K562 (cell line): ENCODE measurements around the gene RBKS. TPM values are rescaled to one million over a fixed set of nuclear protein-coding genes. Genes with fewer than 3 reads are reported as not detected.

Source experiments
- BRD9 ChIP-seq: fragments of 450-650 bp; IDR thresholded peaks from 2 replicates; pipeline ENCODE4 v1.6.1; 2018; ENCODE audit warnings: low read depth; ENCODE audit not compliant: partially characterized antibody
- CBFA2T3 ChIP-seq: fragments of 450-650 bp; IDR thresholded peaks from 2 replicates; pipeline ENCODE4 v1.6.1; 2017
- CREB3 ChIP-seq: fragments of 450-650 bp; conservative IDR thresholded peaks from 2 replicates; pipeline ENCODE4 v1.6.1; 2016; ENCODE audit warnings: missing genetic modification characterization, low read depth, mild to moderate bottlenecking, missing compliant biosample characterization, moderate library complexity
- DLX4 ChIP-seq: fragments of 250-450 bp; sonication (Bioruptor Pico); IDR thresholded peaks from 2 replicates; pipeline ENCODE4 v1.6.1; 2021; ENCODE audit warnings: mild to moderate bottlenecking
- EGR1 ChIP-seq: fragments of 450-650 bp; conservative IDR thresholded peaks from 2 replicates; pipeline ENCODE4 v1.6.1; 2017; ENCODE audit warnings: mild to moderate bottlenecking
- GTF2F1 ChIP-seq: IDR thresholded peaks from 2 replicates; pipeline ENCODE4 v1.6.1; 2011; ENCODE audit warnings: low read depth, low read length, improper control_type of control experiment
- HDAC2 ChIP-seq: fragments of 450-650 bp; IDR thresholded peaks from 2 replicates; pipeline ENCODE4 v1.6.1; 2016; ENCODE audit warnings: mild to moderate bottlenecking
- KDM2B ChIP-seq: fragments of 250-450 bp; sonication (Bioruptor Pico); IDR thresholded peaks from 2 replicates; pipeline ENCODE4 v1.8.0; 2021; ENCODE audit warnings: mild to moderate bottlenecking, moderate library complexity
- KLF16 ChIP-seq: IDR thresholded peaks from 2 replicates; pipeline ENCODE4 v1.6.1; 2016; ENCODE audit warnings: antibody characterized with exemption
- LARP7 ChIP-seq: fragments of 450-650 bp; IDR thresholded peaks from 2 replicates; pipeline ENCODE4 v1.6.1; 2016
- MBD1 ChIP-seq: fragments of 250-450 bp; sonication (Bioruptor Pico); IDR thresholded peaks from 2 replicates; pipeline ENCODE4 v1.8.0; 2022; ENCODE audit warnings: inconsistent platforms
- MCM5 ChIP-seq: fragments of 450-650 bp; IDR thresholded peaks from 2 replicates; pipeline ENCODE4 v1.6.1; 2016; ENCODE audit warnings: low read depth
- MYC ChIP-seq, 2 experiments: fragments of 250-450 bp in 1 of 2; sonication (Bioruptor Pico) in 1 of 2; IDR thresholded peaks; 2 replicates each; pipeline versions ENCODE4 v1.5.1 to v1.6.1; 2012 to 2021; ENCODE audit warnings: low read depth in 2 of 2, borderline replicate concordance in 1 of 2, improper control_type of control experiment in 1 of 2, low read length in 1 of 2, mild to moderate bottlenecking in 1 of 2, moderate library complexity in 1 of 2
- NR1H2 ChIP-seq: sonication (generic); formaldehyde crosslinking; IDR thresholded peaks from 2 replicates; pipeline ENCODE4 v1.4.0; 2020; ENCODE audit warnings: mild to moderate bottlenecking, missing genetic modification reagents
- PHF21A ChIP-seq: fragments of 450-650 bp; IDR thresholded peaks from 2 replicates; pipeline ENCODE4 v1.6.1; 2017; ENCODE audit warnings: low read depth, borderline replicate concordance
- SP2 ChIP-seq: IDR thresholded peaks from 2 replicates; pipeline ENCODE4 v1.6.1; 2011; ENCODE audit warnings: mild to moderate bottlenecking, low read depth, low read length, moderate library complexity; ENCODE audit not compliant: poor library complexity, severe bottlenecking; ENCODE audit errors: extremely low read depth
- TCF7L2 ChIP-seq: fragments of 150-350 bp; IDR thresholded peaks from 2 replicates; pipeline ENCODE4 v1.6.1; 2016; ENCODE audit warnings: low read depth, mild to moderate bottlenecking, low read length, moderate library complexity
- TFE3 ChIP-seq: fragments of 450-650 bp; formaldehyde crosslinking; IDR thresholded peaks from 2 replicates; pipeline ENCODE4 v1.4.0; 2020; ENCODE audit warnings: mild to moderate bottlenecking, mixed read lengths
- ZKSCAN3 ChIP-seq: fragments of 250-450 bp; sonication (Bioruptor Pico); IDR thresholded peaks from 2 replicates; pipeline ENCODE4 v1.4.0; 2020
- ZNF133 ChIP-seq: fragments of 250-450 bp; sonication (Bioruptor Pico); IDR thresholded peaks from 2 replicates; pipeline ENCODE4 v1.4.0; 2020; ENCODE audit warnings: mild to moderate bottlenecking
- ZNF140 ChIP-seq: fragments of 250-450 bp; sonication (Bioruptor Pico); IDR thresholded peaks from 2 replicates; pipeline ENCODE4 v1.8.0; 2021; ENCODE audit warnings: moderate library complexity, mild to moderate bottlenecking, inconsistent platforms
- ZNF316 ChIP-seq: fragments of 450-650 bp; IDR thresholded peaks from 2 replicates; pipeline ENCODE4 v1.6.1; 2016
- ZNF444 ChIP-seq: fragments of 250-450 bp; sonication (Bioruptor Pico); IDR thresholded peaks from 2 replicates; pipeline ENCODE4 v1.4.0; 2020; ENCODE audit warnings: mild to moderate bottlenecking, moderate library complexity
- ZNF699 ChIP-seq: fragments of 250-450 bp; sonication (Bioruptor Pico); IDR thresholded peaks from 2 replicates; pipeline ENCODE4 v1.8.0; 2021; ENCODE audit warnings: mild to moderate bottlenecking, moderate library complexity; ENCODE audit not compliant: insufficient replicate concordance
- polyA plus RNA-seq, 8 experiments: library from polyadenylated mRNA; depleted of rRNA in 4 of 8; stranded (reverse) in 5 of 8; unstranded in 3 of 8; fragments of >200 nt; fragmentation: Nextera tagmentation in 2 of 8; fragmentation: Illumina TruSeq in 1 of 8; extraction: Ambion mirVana in 2 of 8; extraction: Trizol in 1 of 8; gene quantifications; 2 replicates each; pipeline versions ENCODE4 v1.2.1 to v1.2.3, GENCODE V29; 2011 to 2014; ENCODE audit warnings: inconsistent platforms in 1 of 8, missing spikeins in 1 of 8
- total RNA-seq, 7 experiments: library from RNA; depleted of rRNA in 6 of 7; stranded (reverse); fragments of >200 nt in 6 of 7; fragmentation: Illumina TruSeq in 2 of 7; extraction: Trizol in 2 of 7; gene quantifications; 2 replicates each; pipeline versions ENCODE4 v1.2.1 to v1.2.3, GENCODE V29; 2011 to 2021; ENCODE audit warnings: low replicate concordance in 1 of 7

The RBKS gene
- total and polyA plus RNA-seq, 9 of the 15 experiments (the other 6 are each of a cell fraction or from before 2014, with no cell fraction given) = 0.06 to 0.39 (median 0.19) TPM

- TF ChIP-seq HDAC2 (peak; percentile 81), TCF7L2 (no peak), CREB3 (peak; percentile 28; the same call in 1 of the 2 replicates), PHF21A (peak; percentile 45; the same call in 1 of the 2 replicates), LARP7 (no peak), GTF2F1 (no peak), MYC (IDR thresholded peaks at IDR 0.05; ENCODE audit: low read depth, low read length) (peak; percentile 60), MYC (CRISPR knock-in tag; IDR thresholded peaks at IDR 0.05; ENCODE audit: borderline replicate concordance, low read depth) (peak; percentile 73; the same call in 1 of the 2 replicates), ZNF699 (no peak), ZNF140 (CRISPR knock-in tag) (no peak), KDM2B (CRISPR knock-in tag) (no peak), ZNF133 (no peak), MBD1 (CRISPR knock-in tag) (no peak), MCM5 (no peak), BRD9 (no peak), KLF16 (no peak), ZNF444 (CRISPR knock-in tag) (no peak), ZKSCAN3 (CRISPR knock-in tag) (no peak), ZNF316 (peak; percentile 4; the same call in 1 of the 2 replicates), EGR1 (no peak), CBFA2T3 (no peak), TFE3 (CRISPR knock-in tag) (0 out of 2 replicates have a peak, but pooled peaks have one; percentile 1), DLX4 (CRISPR knock-in tag) (no peak), SP2 (no peak), NR1H2 (CRISPR knock-in tag) (no peak)
These were observed 118.4 kb downstream of the RBKS start, which contains the start of gene MRPL33 (continued) for GRCh38 chr2:27771548-27772335.
